ENCODE measurements around the gene TSEN34. TPM values are rescaled to one million over a fixed set of nuclear protein-coding genes. Genes with fewer than 3 reads are reported as not detected.
"Not testable (repeated sequence)": the region's sequence is repeated elsewhere in the genome, so short reads cannot be mapped to it uniquely, and the experiment has no call there.

Gene TSEN34
- total and polyA plus RNA-seq, 2 experiments from 2014 or later, result 36.6 to 53.4 TPM

- TF ChIP-seq CTCF (conservative IDR thresholded peaks at IDR 0.05; ENCODE audit: low read depth in 2 of 2), result no peak
- no peak for TF ChIP-seq JUNB (IDR thresholded peaks at IDR 0.05; ENCODE audit: unreplicated experiment)
- TF ChIP-seq, protein P1, sequence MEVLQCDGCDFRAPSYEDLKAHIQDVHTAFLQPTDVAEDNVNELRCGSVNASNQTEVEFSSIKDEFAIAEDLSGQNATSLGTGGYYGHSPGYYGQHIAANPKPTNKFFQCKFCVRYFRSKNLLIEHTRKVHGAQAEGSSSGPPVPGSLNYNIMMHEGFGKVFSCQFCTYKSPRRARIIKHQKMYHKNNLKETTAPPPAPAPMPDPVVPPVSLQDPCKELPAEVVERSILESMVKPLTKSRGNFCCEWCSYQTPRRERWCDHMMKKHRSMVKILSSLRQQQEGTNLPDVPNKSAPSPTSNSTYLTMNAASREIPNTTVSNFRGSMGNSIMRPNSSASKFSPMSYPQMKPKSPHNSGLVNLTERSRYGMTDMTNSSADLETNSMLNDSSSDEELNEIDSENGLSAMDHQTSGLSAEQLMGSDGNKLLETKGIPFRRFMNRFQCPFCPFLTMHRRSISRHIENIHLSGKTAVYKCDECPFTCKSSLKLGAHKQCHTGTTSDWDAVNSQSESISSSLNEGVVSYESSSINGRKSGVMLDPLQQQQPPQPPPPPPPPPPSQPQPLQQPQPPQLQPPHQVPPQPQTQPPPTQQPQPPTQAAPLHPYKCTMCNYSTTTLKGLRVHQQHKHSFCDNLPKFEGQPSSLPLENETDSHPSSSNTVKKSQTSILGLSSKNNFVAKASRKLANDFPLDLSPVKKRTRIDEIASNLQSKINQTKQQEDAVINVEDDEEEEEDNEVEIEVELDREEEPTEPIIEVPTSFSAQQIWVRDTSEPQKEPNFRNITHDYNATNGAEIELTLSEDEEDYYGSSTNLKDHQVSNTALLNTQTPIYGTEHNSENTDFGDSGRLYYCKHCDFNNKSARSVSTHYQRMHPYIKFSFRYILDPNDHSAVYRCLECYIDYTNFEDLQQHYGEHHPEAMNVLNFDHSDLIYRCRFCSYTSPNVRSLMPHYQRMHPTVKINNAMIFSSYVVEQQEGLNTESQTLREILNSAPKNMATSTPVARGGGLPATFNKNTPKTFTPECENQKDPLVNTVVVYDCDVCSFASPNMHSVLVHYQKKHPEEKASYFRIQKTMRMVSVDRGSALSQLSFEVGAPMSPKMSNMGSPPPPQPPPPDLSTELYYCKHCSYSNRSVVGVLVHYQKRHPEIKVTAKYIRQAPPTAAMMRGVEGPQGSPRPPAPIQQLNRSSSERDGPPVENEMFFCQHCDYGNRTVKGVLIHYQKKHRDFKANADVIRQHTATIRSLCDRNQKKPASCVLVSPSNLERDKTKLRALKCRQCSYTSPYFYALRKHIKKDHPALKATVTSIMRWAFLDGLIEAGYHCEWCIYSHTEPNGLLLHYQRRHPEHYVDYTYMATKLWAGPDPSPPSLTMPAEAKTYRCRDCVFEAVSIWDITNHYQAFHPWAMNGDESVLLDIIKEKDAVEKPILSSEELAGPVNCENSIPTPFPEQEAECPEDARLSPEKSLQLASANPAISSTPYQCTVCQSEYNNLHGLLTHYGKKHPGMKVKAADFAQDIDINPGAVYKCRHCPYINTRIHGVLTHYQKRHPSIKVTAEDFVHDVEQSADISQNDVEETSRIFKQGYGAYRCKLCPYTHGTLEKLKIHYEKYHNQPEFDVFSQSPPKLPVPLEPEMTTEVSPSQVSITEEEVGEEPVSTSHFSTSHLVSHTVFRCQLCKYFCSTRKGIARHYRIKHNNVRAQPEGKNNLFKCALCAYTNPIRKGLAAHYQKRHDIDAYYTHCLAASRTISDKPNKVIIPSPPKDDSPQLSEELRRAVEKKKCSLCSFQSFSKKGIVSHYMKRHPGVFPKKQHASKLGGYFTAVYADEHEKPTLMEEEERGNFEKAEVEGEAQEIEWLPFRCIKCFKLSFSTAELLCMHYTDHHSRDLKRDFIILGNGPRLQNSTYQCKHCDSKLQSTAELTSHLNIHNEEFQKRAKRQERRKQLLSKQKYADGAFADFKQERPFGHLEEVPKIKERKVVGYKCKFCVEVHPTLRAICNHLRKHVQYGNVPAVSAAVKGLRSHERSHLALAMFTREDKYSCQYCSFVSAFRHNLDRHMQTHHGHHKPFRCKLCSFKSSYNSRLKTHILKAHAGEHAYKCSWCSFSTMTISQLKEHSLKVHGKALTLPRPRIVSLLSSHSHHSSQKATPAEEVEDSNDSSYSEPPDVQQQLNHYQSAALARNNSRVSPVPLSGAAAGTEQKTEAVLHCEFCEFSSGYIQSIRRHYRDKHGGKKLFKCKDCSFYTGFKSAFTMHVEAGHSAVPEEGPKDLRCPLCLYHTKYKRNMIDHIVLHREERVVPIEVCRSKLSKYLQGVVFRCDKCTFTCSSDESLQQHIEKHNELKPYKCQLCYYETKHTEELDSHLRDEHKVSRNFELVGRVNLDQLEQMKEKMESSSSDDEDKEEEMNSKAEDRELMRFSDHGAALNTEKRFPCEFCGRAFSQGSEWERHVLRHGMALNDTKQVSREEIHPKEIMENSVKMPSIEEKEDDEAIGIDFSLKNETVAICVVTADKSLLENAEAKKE (CRISPR knock-in tag; IDR thresholded peaks at IDR 0.05), result no peak
Observed at GRCh38 chr19:54209811-54210494, 18.8 kb downstream of the TSEN34 start (continued).

GRCh38 chr19:54211235-54211634, 20.1 kb downstream of the TSEN34 start:
- H2AFZ ChIP-seq, result no peak overlapping the region
- no peak for ATAC-seq
- TF ChIP-seq STAT1 (IDR thresholded peaks at IDR 0.05; ENCODE audit: unreplicated experiment), result no peak
- H4K20me1 ChIP-seq (replicated peaks; ENCODE audit: insufficient read depth), result peaks cover 18% of the 10 kb centered on the region; the same call in 1 of the 2 replicates
- peaks cover 8% of the 10 kb centered on the region for H3K36me3 ChIP-seq (ENCODE audit: insufficient read depth)
- no peaks in the 10 kb centered on the region for H3K27me3 ChIP-seq (ENCODE audit: insufficient read depth)
- no peak overlapping the region for H3K4me3 ChIP-seq
- H3K27me3 Mint-ChIP-seq (ENCODE audit: insufficient read depth, low read depth, poor library complexity), result peaks cover 44% of the 10 kb centered on the region
- no peak for DNase-seq (ENCODE audit: low spot score)
- H3K4me3 Mint-ChIP-seq, result no peak overlapping the region; the same call in 2 of the 3 replicates
- H3K27ac Mint-ChIP-seq, result no peak overlapping the region
- peaks cover 6% of the 10 kb centered on the region; the same call in 1 of the 3 replicates for H3K9me3 Mint-ChIP-seq
- H3F3A ChIP-seq (replicated peaks; ENCODE audit: low read depth), result peaks cover 28% of the 10 kb centered on the region
- no peak overlapping the region for H3K4me2 ChIP-seq
- no peaks in the 10 kb centered on the region for H3K4me1 ChIP-seq (ENCODE audit: insufficient read depth)
- no peaks in the 10 kb centered on the region for H3K9me2 ChIP-seq (ENCODE audit: insufficient read depth)
- peaks cover 8% of the 10 kb centered on the region for H3K79me2 ChIP-seq (replicated peaks; ENCODE audit: insufficient read depth)
- peaks cover 22% of the 10 kb centered on the region; the same call in 2 of the 3 replicates for H3K4me1 Mint-ChIP-seq
- H3K36me3 Mint-ChIP-seq (ENCODE audit: low read depth), result peaks cover 50% of the 10 kb centered on the region
- H3K27ac ChIP-seq (ENCODE audit: low read depth), result no peak overlapping the region

- H3K9me2 ChIP-seq (ENCODE audit: insufficient read depth); H3K4me3 ChIP-seq; H3K27ac Mint-ChIP-seq; H3F3A ChIP-seq (replicated peaks; ENCODE audit: low read depth); H3K4me2 ChIP-seq; H3K79me2 ChIP-seq (replicated peaks; ENCODE audit: insufficient read depth); ATAC-seq; H3K4me1 Mint-ChIP-seq; H2AFZ ChIP-seq; H3K36me3 ChIP-seq (ENCODE audit: insufficient read depth); H3K9me3 Mint-ChIP-seq; H3K4me3 Mint-ChIP-seq; H4K20me1 ChIP-seq (replicated peaks; ENCODE audit: insufficient read depth); H3K27ac ChIP-seq (ENCODE audit: low read depth); H3K4me1 ChIP-seq (ENCODE audit: insufficient read depth); H3K27me3 ChIP-seq (ENCODE audit: insufficient read depth); DNase-seq (ENCODE audit: low spot score): not testable (repeated sequence)
- peaks cover 16% of the 10 kb centered on the region for H3K27me3 Mint-ChIP-seq (ENCODE audit: insufficient read depth, low read depth, poor library complexity)
- peaks cover 36% of the 10 kb centered on the region for H3K36me3 Mint-ChIP-seq (ENCODE audit: low read depth)
Observed at GRCh38 chr19:54214217-54214616, 23.1 kb downstream of the TSEN34 start.

GRCh38 chr19:54214734-54215133, 23.6 kb downstream of the TSEN34 start:
- DNase-seq (ENCODE audit: low spot score); H3K36me3 ChIP-seq (ENCODE audit: insufficient read depth); H3K9me2 ChIP-seq (ENCODE audit: insufficient read depth); H3K27ac ChIP-seq (ENCODE audit: low read depth); H3K4me3 Mint-ChIP-seq; H3K79me2 ChIP-seq (replicated peaks; ENCODE audit: insufficient read depth); H3K4me3 ChIP-seq; H4K20me1 ChIP-seq (replicated peaks; ENCODE audit: insufficient read depth); ATAC-seq; H3K27ac Mint-ChIP-seq; H3K4me1 Mint-ChIP-seq; H3K4me2 ChIP-seq; H3K9me3 Mint-ChIP-seq; H3F3A ChIP-seq (replicated peaks; ENCODE audit: low read depth); H3K4me1 ChIP-seq (ENCODE audit: insufficient read depth); H2AFZ ChIP-seq; H3K27me3 ChIP-seq (ENCODE audit: insufficient read depth): not testable (repeated sequence)
- peaks cover 36% of the 10 kb centered on the region for H3K36me3 Mint-ChIP-seq (ENCODE audit: low read depth)
- H3K27me3 Mint-ChIP-seq (ENCODE audit: insufficient read depth, low read depth, poor library complexity), result peaks cover 12% of the 10 kb centered on the region

Measured in GM23338 (cell line).